Fibroblast of peridontal ligament (primary cell): ENCODE measurements around the gene GTPBP3.

Experiments used
- DNase-seq: peaks from one replicate; pipeline ENCODE4 v3.0.0-alpha.2; 2010; ENCODE audit errors: extremely low read depth

GTPBP3 gene

GRCh38 chr19:17380426-17381138 is 43.2 kb downstream of the GTPBP3 start:
- no peak for DNase-seq

- DNase-seq = peak; percentile 31
Observed at GRCh38 chr19:17385878-17386611, 48.7 kb downstream of the GTPBP3 start.

DNA sequence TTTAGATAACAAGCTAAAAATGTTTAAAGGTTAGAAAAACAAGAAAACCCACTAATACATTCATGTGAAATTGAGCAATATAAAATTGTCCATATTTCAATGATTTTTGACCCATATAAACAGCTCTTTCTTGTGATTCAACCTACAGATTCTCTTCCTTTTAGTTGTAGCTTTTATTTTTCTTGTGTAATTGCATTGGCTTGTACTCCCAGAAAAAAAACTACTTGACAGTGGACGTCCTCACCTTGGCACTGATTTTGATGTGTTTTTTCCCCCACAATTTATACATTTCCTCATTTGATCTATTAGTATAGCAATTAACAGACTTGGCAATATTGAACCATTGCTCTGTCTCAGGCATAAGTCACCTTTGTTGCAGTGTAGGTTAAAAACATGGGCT is 51.9 kb downstream of the GTPBP3 start:
- DNase-seq = no peak

- DNase-seq = no peak
Observed at GRCh38 chr19:17389957-17390664, 52.8 kb downstream of the GTPBP3 start.

GRCh38 chr19:17390665-17391370 is 53.5 kb downstream of the GTPBP3 start:
- DNase-seq = peak; percentile 77

- DNase-seq = peak; percentile 23
Observed at GRCh38 chr19:17391371-17392151, 54.2 kb downstream of the GTPBP3 start.
